GM13977 (cell line): ENCODE measurements around the gene LBH.

Source experiments
- DNase-seq: peaks from one replicate; pipeline ENCODE4 v3.0.0; 2012; ENCODE audit warnings: low spot score
- in situ Hi-C: fragments of 300-500 bp; cut with MboI; formaldehyde crosslinking; loops from one replicate; pipeline ENCODE4 v1.12.0; 2022; ENCODE audit warnings: low sequenced_read_pairs, low pct_unique_long_range_greater_than_20kb, mixed read lengths, inconsistent platforms; ENCODE audit not compliant: unreplicated experiment
- TF ChIP-seq, protein P1 (sequence below): IDR thresholded peaks from 2 replicates; pipeline ENCODE4 v1.5.1; 2012; ENCODE audit warnings: mild to moderate bottlenecking, control low read depth; ENCODE audit not compliant: insufficient read depth; ENCODE audit errors: extremely low read depth, missing control alignments

LBH gene

DNA sequence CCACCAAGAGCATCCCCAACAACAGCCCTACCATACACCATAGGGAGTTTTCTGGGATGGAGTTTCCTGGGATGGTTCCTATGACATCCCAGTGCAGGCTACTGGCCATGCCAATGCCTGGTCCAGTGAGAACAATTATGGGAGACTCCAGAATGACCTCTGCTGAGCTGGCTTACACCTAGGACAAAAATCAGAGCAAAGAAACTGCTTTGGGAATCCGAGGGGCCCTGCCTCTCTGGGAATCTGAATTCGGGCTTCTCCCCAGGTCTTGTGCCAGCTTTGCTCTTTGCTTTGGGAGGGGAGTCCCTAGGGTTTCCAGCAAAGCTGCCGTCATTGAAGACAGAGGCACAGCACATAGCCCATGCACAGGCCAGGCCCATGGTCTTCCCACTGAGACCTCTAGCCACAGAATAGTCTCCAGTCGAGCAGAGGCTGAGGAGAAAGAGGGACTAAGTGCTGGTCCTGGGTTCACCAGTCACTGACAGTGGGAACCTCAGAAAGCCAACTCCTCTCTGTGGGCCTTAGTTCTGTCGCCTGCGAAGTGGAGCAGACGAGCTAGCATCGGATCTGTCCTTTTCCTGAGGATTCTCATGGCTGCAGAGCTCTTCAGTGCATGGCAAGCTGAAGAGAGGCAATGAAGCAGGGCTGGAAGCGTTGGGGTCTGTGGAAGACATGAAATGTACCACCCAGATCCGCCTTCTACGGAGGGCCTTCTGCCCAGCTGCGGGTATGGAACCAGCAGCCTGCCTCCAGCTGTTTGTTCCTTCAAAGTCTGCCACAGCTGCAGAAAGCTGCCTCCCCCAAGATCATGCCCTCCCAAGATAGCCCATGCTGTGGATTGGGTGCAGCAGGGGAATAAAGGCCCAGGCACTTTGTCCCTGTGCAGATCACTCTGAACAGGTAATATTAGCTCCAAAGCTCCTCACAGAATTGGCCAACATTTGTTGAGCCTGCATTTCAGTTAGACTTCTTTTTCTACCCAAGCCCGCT lies 11.2 kb upstream of the LBH start:
- no peak for DNase-seq
- in situ Hi-C loops, result no loop called here
- TF ChIP-seq, protein P1, sequence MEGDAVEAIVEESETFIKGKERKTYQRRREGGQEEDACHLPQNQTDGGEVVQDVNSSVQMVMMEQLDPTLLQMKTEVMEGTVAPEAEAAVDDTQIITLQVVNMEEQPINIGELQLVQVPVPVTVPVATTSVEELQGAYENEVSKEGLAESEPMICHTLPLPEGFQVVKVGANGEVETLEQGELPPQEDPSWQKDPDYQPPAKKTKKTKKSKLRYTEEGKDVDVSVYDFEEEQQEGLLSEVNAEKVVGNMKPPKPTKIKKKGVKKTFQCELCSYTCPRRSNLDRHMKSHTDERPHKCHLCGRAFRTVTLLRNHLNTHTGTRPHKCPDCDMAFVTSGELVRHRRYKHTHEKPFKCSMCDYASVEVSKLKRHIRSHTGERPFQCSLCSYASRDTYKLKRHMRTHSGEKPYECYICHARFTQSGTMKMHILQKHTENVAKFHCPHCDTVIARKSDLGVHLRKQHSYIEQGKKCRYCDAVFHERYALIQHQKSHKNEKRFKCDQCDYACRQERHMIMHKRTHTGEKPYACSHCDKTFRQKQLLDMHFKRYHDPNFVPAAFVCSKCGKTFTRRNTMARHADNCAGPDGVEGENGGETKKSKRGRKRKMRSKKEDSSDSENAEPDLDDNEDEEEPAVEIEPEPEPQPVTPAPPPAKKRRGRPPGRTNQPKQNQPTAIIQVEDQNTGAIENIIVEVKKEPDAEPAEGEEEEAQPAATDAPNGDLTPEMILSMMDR, result no peak

GRCh38 chr2:30221531-30221930 lies 9.8 kb upstream of the LBH start:
- in situ Hi-C loops, result no loop called here
- TF ChIP-seq, protein P1, result no peak
- no peak for DNase-seq

- in situ Hi-C loops, result no loop called here
- TF ChIP-seq, protein P1, result no peak
Observed at GRCh38 chr2:30222031-30222430, 9.3 kb upstream of the LBH start.

GRCh38 chr2:30222636-30223360 lies 8.5 kb upstream of the LBH start:
- DNase-seq, result no peak
- in situ Hi-C loops, result no loop called here

More at GRCh38 chr2:30222031-30222430, 9.3 kb upstream of the LBH start:
- no peak for DNase-seq

GRCh38 chr2:30223413-30223874 lies 7.9 kb upstream of the LBH start:
- DNase-seq, result peak; percentile 45

More at GRCh38 chr2:30222636-30223360, 8.5 kb upstream of the LBH start:
- TF ChIP-seq, protein P1, result no peak

DNA sequence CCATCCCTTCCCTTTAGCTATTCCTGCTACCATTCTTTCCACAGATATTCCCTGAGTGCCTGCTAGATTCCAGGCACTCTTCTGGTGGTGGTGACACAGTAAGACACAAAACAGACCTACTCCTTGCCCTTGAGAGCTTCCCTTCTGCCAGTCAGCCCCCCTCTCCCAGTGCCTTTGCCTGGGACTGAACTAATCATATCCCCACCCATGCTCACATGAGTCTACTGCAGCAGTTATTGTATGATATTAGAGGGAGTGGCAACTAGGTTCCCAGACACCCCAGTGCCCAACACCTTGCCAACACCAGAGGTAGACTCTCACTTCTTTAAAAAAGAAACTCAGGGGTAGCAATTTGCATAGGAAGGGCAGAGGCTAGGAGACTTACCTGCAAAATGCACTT lies 7.2 kb upstream of the LBH start:
- no peak for DNase-seq
- TF ChIP-seq, protein P1, result no peak
- in situ Hi-C loops, result no loop called here

More at GRCh38 chr2:30223413-30223874, 7.9 kb upstream of the LBH start:
- TF ChIP-seq, protein P1, result no peak
- in situ Hi-C loops, result no loop called here
